ENCODE data around the gene OPTC.

The OPTC gene

DNA sequence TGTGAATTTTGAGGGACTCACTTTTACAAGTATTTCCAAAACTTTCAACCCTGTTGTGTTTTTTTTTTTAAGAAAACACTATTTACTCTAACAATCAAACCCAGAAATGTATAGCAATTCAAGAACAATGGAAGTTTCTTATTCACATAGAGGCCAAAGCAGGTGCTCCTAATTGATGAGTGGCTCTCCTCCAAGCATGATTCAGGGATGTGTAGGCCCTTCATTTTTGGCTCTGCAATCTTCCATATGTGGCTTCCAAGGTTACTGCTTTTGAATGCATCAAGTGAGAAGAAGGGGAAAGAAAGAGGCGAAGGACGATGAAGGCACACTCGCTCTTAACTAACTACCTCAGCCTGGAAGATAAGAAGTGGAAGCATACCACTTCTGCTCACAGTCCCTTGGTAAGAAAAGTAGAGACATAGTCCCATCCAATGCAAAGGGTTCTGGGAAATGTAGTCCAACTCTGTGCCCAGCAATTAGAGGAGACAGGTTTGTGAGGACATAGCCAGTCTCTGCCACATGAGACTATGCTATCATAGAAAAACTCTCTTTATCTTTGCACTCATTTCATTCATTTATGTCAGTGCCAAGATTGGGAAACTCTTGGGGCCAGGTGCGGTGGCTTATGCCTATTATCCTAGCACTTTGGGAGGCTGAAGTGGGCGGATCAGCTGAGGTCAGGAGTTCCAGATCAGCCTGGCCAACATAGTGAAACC is 46.0 kb downstream of the OPTC start:
- DNase-seq: no peak

- no peak for DNase-seq
These were observed 50.5 kb downstream of the OPTC start for GRCh38 chr1:203544485-203544884.

DNA sequence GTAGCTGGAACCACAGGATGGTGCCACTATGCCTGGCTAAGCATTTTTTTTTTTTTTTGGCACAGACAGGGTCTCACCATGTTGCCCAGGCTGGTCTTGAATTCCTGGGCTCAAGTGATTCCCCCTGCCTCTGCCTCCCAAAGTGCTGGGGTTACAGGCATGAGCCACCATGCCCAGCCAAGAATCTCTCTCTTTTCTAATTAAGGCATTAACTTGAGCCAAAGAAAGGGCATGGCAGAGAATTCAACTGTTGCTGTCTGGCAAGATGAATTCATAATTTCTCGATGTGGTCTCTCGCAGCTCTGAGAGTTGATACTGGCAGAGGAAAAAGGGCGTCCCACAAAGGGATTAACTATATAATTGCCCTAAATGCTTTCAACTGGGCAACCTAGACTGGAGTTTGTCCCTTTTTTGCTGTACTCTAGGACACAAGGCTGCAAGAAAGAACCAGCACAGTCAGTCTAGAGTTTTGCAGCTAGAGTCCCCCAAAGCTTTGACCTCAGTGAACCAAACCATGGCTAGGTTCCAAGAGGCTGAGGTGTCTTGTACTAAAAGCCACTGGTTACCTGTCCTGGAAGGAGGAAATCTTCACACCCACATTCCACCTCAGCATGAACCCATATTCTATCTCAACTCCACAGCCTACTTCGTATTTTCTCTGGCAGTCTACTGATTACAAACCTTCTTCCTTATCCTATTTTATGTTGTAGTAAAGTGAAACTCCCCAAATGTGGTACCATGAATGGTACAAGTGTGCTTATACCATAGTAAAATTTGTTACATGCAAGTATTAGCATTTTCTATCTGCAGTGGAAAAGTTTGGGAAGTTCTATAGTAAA is 51.2 kb downstream of the OPTC start:
- no peak for DNase-seq

DNA sequence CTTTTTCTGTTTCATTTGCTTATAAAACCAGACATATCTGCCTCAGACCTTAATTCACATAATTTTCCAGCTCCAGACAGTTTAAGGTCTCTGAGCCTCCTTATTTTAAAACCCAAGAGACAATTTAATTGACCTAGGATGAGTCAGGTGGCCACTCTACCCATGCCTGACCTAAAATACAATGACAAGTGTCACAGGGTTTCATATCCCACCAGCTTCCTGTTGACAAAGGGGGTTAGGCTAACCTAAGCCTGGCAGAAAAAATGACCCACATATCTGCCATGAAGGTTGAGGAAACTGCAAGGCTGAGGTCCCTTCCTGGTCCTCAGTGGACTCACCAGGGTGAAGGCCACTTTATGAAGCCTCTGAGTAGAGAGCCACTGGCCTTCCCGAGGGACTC is 52.3 kb downstream of the OPTC start:
- DNase-seq: no peak

- DNase-seq: no peak
These were observed 53.2 kb downstream of the OPTC start for GRCh38 chr1:203547147-203547546.

DNA sequence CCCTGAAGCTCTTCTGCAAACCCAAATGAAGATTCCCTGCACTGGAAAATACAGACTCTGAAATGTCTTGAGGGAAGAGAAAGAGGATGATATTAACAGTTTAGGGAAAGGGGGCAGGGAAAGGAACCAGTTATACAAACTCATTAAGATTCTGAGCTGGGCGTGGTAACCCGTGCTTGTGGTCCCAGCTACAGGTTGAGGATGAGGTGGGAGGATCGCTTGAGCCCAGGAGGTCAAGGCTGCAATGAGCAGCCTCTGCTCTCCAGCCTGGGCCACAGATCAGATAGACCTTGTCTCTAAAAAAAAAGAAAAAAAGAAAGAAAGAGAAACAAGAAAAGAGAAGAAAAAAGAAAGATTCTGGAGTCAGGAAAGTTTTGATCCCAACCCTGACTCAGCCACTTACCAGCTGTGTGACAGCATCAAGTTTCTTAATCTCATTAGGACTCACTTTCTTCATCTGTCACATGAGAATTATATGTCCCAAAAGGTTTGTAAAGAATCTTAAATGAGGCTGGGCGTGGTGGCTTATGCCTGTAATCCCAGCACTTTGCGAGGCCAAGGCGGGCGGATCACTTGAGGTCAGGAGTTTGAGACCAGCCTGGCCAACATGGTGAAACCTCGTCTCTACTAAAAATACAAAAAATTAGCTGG is 53.9 kb downstream of the OPTC start:
- DNase-seq: no peak

DNA sequence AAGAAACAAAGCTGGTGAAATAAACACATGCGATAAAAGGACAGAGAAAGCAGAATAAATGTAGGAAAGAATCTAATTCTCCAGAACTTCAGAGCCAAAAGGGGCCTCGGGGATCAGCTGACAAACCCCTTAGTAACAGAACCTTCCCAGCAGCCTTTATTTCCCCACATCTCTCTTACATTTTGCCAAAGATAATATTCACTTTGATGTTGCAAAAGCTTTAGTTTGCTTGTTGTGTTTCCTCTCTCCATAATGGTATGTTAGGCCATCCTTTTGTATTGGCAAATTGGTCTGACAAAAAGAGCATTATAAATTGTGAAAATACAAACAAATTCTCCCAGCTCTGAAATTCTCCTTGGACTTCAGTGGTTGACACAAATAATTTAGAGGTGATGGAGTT is 54.9 kb downstream of the OPTC start:
- DNase-seq: no peak

GRCh38 chr1:203549309-203549708 is 55.4 kb downstream of the OPTC start:
- peak; percentile 2 for DNase-seq

DNA sequence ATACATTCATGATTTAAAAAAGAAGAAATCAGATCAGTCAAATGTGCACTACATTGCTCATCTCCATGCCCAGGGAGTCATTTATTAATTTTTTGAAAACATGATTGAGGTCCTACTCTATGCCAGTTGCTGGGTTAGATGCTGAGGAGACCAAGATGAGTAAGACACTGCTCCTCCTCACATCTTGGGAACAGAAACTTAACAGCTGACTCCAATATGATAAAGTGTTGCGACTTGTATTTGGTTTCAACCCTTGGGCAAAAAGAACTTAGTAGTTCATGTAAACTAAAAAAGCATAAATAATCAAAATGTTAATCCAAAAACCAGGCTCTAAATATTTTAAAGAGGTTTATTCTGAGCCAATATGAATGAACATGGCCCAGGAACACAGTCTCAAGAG is 56.9 kb downstream of the OPTC start:
- DNase-seq: no peak

- no peak for DNase-seq
These were observed 57.6 kb downstream of the OPTC start for GRCh38 chr1:203551550-203551949.

GRCh38 chr1:203553496-203553895 is 59.5 kb downstream of the OPTC start:
- DNase-seq: no peak

DNA sequence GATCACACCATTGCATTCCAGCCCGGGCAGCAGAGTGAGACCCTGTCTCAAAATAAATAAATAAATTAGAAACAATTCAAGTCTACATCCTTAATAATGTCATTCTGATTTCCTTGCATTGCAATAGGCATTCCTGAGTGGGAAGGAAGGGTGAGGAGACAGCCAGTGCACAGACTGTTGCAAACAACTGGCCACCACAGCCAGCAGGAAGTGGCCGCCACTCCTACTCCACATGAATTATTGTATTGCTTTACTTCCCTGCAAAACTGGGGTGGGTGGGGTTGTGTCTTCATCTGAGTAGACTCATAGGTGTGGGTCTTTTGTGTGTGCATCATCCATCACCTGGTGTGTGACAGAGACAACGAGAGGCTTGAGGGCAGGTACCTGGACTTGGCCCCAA is 60.1 kb downstream of the OPTC start:
- DNase-seq: no peak

GRCh38 chr1:203555076-203555475 is 61.1 kb downstream of the OPTC start:
- DNase-seq: no peak

DNA sequence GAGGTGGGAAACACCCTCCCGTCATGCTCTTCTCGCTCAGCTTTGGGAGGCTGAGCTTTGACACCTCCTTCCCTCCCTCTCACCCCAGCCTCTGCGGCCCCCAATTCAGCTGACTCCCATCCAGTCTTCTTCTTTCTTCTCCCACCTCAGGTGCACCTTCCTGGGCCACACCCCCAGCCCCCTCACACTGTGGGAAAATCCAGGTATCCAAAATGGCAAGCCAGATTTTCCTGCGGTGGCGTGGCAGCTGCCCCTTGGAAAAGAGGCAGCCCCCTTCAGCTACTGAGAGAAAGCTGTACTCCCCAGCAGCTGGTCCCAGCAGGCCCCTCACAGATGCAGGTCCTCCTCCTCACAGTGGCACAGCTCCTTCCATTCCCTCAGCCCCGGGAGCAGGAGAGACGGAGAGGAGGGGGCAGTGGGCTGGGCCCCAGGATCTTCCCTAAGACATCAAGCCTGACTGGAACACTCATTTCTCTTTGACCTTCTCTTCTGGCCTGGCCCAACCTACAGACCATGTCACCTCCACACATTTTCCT is 61.6 kb downstream of the OPTC start:
- no peak for DNase-seq

GRCh38 chr1:203556047-203556851 is 62.3 kb downstream of the OPTC start:
- no peak for DNase-seq

- DNase-seq: no peak
These were observed 63.4 kb downstream of the OPTC start for GRCh38 chr1:203557390-203557789.

GRCh38 chr1:203558064-203558760 is 64.3 kb downstream of the OPTC start:
- no peak for DNase-seq
